ENCODE results near the gene KCNK6.

KCNK6 gene

GRCh38 chr19:38277549-38277948, 42.1 kb upstream of the KCNK6 start:
- H3K4me3 ChIP-seq (ENCODE audit: low read depth, low read length) = no peak overlapping the region
- H3K27ac ChIP-seq = no peak overlapping the region

GRCh38 chr19:38277969-38278680, 41.5 kb upstream of the KCNK6 start:
- Histone ChIP-seq H3K27ac (no peak overlapping the region), H3K9me3 (ENCODE audit: severe bottlenecking) (no peaks in the 10 kb centered on the region), H3K36me3 (no peaks in the 10 kb centered on the region), H3K27me3 (ENCODE audit: insufficient read depth, low read depth, severe bottlenecking) (no peaks in the 10 kb centered on the region), H3K4me3 (ENCODE audit: low read depth, low read length) (no peak overlapping the region)
- no peak for DNase-seq
- no peak for TF ChIP-seq CTCF (IDR thresholded peaks at IDR 0.05; ENCODE audit: low read depth, low read length)

More at GRCh38 chr19:38277549-38277948, 42.1 kb upstream of the KCNK6 start:
- no peak for DNase-seq
- H3K27me3 ChIP-seq (ENCODE audit: insufficient read depth, low read depth, severe bottlenecking) = no peaks in the 10 kb centered on the region
- no peaks in the 10 kb centered on the region for H3K36me3 ChIP-seq
- H3K9me3 ChIP-seq (ENCODE audit: severe bottlenecking) = no peaks in the 10 kb centered on the region
- TF ChIP-seq CTCF (IDR thresholded peaks at IDR 0.05; ENCODE audit: low read depth, low read length) = no peak

GRCh38 chr19:38278751-38279150, 40.9 kb upstream of the KCNK6 start:
- no peak for TF ChIP-seq CTCF (IDR thresholded peaks at IDR 0.05; ENCODE audit: low read depth, low read length)
- H3K4me3 ChIP-seq (ENCODE audit: low read depth, low read length) = no peak overlapping the region
- no peak for DNase-seq
- H3K27me3 ChIP-seq (ENCODE audit: insufficient read depth, low read depth, severe bottlenecking) = no peaks in the 10 kb centered on the region
- H3K27ac ChIP-seq = no peak overlapping the region
- no peaks in the 10 kb centered on the region for H3K36me3 ChIP-seq
- no peaks in the 10 kb centered on the region for H3K9me3 ChIP-seq (ENCODE audit: severe bottlenecking)

- DNase-seq = no peak
- Histone ChIP-seq H3K36me3 (no peaks in the 10 kb centered on the region), H3K4me3 (ENCODE audit: low read depth, low read length) (no peak overlapping the region), H3K27ac (no peak overlapping the region), H3K27me3 (ENCODE audit: insufficient read depth, low read depth, severe bottlenecking) (no peaks in the 10 kb centered on the region), H3K9me3 (ENCODE audit: severe bottlenecking) (no peaks in the 10 kb centered on the region)
- TF ChIP-seq CTCF (IDR thresholded peaks at IDR 0.05; ENCODE audit: low read depth, low read length) = no peak
Observed at GRCh38 chr19:38280030-38280921, 39.4 kb upstream of the KCNK6 start.

GRCh38 chr19:38281811-38282566, 37.7 kb upstream of the KCNK6 start:
- Histone ChIP-seq H3K36me3 (no peaks in the 10 kb centered on the region), H3K4me3 (ENCODE audit: low read depth, low read length) (no peak overlapping the region), H3K27ac (no peak overlapping the region), H3K27me3 (ENCODE audit: insufficient read depth, low read depth, severe bottlenecking) (no peaks in the 10 kb centered on the region), H3K9me3 (ENCODE audit: severe bottlenecking) (no peaks in the 10 kb centered on the region)
- no peak for DNase-seq
- no peak for TF ChIP-seq CTCF (IDR thresholded peaks at IDR 0.05; ENCODE audit: low read depth, low read length)

Measured in WERI-Rb-1 (cell line).